ENCODE measurements around the gene MGP.

The MGP gene

DNA sequence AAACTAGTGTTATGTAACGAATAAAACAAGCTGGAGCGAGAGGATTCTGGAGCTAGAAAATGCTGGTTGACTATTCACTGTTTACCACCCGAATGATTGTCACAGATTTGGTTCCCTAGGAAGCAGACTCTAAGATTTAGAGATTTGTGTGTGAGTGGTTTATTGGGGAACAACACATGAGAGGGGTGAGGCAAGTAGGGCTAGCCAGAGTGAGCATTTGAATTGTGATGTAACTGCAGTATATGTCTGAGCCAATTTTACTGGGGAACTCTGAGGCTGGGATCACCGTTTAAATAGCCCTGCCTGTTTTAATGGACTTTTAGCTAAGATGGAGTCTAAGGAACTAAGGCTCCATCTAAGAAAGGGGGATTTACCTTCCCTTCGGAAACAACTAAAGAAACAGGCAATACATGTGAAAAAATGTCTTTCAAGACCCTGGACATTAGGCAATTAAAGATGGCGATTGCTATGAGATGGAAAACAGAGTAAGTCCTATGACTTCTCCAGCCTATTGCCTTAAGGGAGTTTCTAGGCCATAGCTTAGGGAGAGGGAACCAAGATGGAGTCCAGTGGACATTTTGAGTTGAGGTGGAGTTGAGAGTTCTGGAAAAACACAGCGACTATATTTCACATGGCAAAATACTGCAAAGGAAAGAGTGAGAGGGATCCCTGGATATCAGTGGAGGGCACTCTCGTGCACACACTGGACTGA, 6.3 kb downstream of the MGP start:
- no peak for FAIRE-seq
- TF ChIP-seq TAF1 (IDR thresholded peaks at IDR 0.05; ENCODE audit: borderline replicate concordance, low read depth, low read length) (no peak), POLR2AphosphoS5 (IDR thresholded peaks at IDR 0.05; ENCODE audit: low read depth, low read length) (no peak), POLR2A (IDR thresholded peaks at IDR 0.05; ENCODE audit: low read depth, low read length) (no peak)
- DNase-seq (ENCODE audit: insufficient read length), result no peak

GRCh38 chr12:14878488-14878887, 7.2 kb downstream of the MGP start:
- no peak for TF ChIP-seq TAF1 (IDR thresholded peaks at IDR 0.05; ENCODE audit: borderline replicate concordance, low read depth, low read length)
- no peak for TF ChIP-seq POLR2AphosphoS5 (IDR thresholded peaks at IDR 0.05; ENCODE audit: low read depth, low read length)
- TF ChIP-seq POLR2A (IDR thresholded peaks at IDR 0.05; ENCODE audit: low read depth, low read length), result no peak
- DNase-seq (ENCODE audit: insufficient read length) (no peak), FAIRE-seq (peak; percentile 9)

DNA sequence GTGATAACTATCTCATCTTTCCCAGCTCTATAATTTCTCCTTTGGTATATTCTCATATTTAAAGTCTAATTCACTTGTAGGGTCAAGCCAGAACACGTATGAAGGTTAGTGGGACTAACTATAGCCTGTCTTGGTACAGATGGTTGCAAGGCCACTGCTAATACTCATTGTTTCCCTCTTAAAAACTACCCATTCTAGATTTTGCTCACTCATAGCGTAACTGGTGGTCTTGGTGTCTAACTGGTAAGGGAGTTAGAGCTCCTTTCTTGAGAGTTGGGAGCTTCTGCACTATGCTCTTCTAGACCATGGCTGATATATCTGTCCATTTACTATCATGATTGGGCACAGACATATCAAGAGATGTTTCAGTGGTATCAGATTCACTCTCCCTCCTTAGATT, 8.8 kb downstream of the MGP start:
- no peak for DNase-seq (ENCODE audit: insufficient read length)
- peak; percentile 14 for FAIRE-seq
- no peak for TF ChIP-seq TAF1 (IDR thresholded peaks at IDR 0.05; ENCODE audit: borderline replicate concordance, low read depth, low read length)
- no peak for TF ChIP-seq POLR2A (IDR thresholded peaks at IDR 0.05; ENCODE audit: low read depth, low read length)
- TF ChIP-seq POLR2AphosphoS5 (IDR thresholded peaks at IDR 0.05; ENCODE audit: low read depth, low read length), result no peak

GRCh38 chr12:14874882-14875281, 10.8 kb downstream of the MGP start:
- no peak for TF ChIP-seq POLR2A (IDR thresholded peaks at IDR 0.05; ENCODE audit: low read depth, low read length)
- TF ChIP-seq TAF1 (IDR thresholded peaks at IDR 0.05; ENCODE audit: borderline replicate concordance, low read depth, low read length), result no peak
- TF ChIP-seq POLR2AphosphoS5 (IDR thresholded peaks at IDR 0.05; ENCODE audit: low read depth, low read length), result no peak
- no peak for FAIRE-seq

DNA sequence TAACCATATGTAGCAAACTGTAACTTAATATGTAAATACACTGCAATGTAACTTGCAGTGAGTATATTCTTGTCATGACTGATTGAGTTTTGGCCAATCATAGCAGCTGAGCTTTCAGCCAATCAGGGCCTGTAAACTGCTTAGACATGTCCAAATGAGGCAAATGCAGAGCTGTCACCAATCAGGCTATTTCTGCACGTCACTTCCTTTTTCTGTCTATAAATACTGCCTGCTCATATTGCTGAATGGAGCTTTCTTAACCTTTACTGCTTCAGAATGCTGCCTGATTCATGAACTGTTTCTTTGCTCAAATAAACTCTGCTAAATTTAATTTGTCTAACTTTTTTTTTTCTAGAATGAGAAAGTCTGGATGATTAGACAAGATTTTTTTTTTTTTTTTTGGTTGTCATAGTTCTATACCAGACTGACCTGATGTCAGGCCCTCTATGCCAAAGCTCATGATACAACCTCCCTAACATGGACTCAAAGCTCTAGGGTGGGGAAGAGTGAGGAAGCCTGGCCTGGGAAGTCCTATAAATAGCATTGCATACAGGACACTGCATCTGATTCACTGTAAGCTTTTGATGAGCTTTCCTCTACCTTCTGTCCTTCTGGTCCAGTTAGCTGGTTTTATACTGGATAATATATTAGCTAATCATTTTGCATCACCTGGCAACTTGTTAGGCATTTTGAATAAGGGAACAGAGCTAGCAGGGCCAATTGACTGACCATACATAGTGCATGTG, 12.0 kb downstream of the MGP start:
- DNase-seq (ENCODE audit: insufficient read length), result no peak
- TF ChIP-seq POLR2AphosphoS5 (IDR thresholded peaks at IDR 0.05; ENCODE audit: low read depth, low read length) (no peak), POLR2A (IDR thresholded peaks at IDR 0.05; ENCODE audit: low read depth, low read length) (no peak), TAF1 (IDR thresholded peaks at IDR 0.05; ENCODE audit: borderline replicate concordance, low read depth, low read length) (no peak)
- peak; percentile 9 for FAIRE-seq

More at GRCh38 chr12:14874882-14875281, 10.8 kb downstream of the MGP start:
- DNase-seq (ENCODE audit: insufficient read length), result no peak

- DNase-seq (ENCODE audit: insufficient read length) (no peak), FAIRE-seq (no peak)
- TF ChIP-seq POLR2AphosphoS5 (IDR thresholded peaks at IDR 0.05; ENCODE audit: low read depth, low read length) (no peak), TAF1 (IDR thresholded peaks at IDR 0.05; ENCODE audit: borderline replicate concordance, low read depth, low read length) (no peak), POLR2A (IDR thresholded peaks at IDR 0.05; ENCODE audit: low read depth, low read length) (no peak)
Observed at GRCh38 chr12:14871886-14872285, 13.8 kb downstream of the MGP start.

DNA sequence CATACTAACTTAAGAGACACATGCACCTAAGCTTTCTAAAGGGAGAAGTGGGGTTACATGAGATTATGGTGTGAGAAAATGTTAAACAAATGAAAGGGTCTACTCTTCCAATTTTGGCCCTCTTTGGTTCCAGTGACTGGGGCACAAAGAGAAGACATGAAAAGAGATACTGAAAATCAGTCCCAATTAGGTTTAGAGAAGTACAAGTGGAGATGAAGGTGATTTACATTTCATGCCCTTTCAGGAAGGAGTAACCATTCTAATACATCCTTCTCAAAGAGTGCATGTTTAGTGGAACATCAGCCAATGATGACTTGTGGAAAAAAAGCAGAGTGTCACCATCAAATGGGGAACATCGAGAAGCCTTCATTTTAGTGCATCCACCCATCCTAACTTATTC, 14.4 kb downstream of the MGP start:
- TF ChIP-seq POLR2A (IDR thresholded peaks at IDR 0.05; ENCODE audit: low read depth, low read length) (no peak), POLR2AphosphoS5 (IDR thresholded peaks at IDR 0.05; ENCODE audit: low read depth, low read length) (no peak), TAF1 (IDR thresholded peaks at IDR 0.05; ENCODE audit: borderline replicate concordance, low read depth, low read length) (no peak)
- DNase-seq (ENCODE audit: insufficient read length), result no peak
- FAIRE-seq, result peak; percentile 66

- DNase-seq (ENCODE audit: insufficient read length) (no peak), FAIRE-seq (no peak)
- TF ChIP-seq POLR2A (IDR thresholded peaks at IDR 0.05; ENCODE audit: low read depth, low read length) (no peak), POLR2AphosphoS5 (IDR thresholded peaks at IDR 0.05; ENCODE audit: low read depth, low read length) (no peak), TAF1 (IDR thresholded peaks at IDR 0.05; ENCODE audit: borderline replicate concordance, low read depth, low read length) (no peak)
Observed at GRCh38 chr12:14868916-14869506, 16.6 kb downstream of the MGP start.

GRCh38 chr12:14860490-14860889, 25.2 kb downstream of the MGP start:
- TF ChIP-seq POLR2AphosphoS5 (IDR thresholded peaks at IDR 0.05; ENCODE audit: low read depth, low read length) (no peak), POLR2A (IDR thresholded peaks at IDR 0.05; ENCODE audit: low read depth, low read length) (no peak), TAF1 (IDR thresholded peaks at IDR 0.05; ENCODE audit: borderline replicate concordance, low read depth, low read length) (no peak)
- DNase-seq (ENCODE audit: insufficient read length) (no peak), FAIRE-seq (no peak)

DNA sequence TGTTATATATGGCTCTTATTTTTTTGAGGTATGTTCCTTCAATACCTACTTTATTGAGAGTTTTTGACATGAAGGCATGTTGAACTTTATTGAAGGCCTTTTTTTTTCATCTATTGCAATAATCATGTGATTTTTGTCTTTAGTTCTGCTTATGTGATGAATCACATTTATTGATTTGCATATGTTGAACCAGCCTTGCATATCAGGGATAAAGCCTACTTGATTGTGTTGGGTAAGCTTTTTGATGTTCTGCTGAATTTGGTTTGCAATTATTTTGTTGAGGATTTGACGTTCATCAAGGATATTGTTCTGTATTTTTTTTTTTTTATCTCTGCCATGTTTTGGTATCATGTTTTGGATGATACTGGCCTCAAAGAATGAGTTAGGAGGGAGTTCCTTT, 27.1 kb downstream of the MGP start:
- no peak for FAIRE-seq
- DNase-seq (ENCODE audit: insufficient read length), result no peak
- TF ChIP-seq POLR2AphosphoS5 (IDR thresholded peaks at IDR 0.05; ENCODE audit: low read depth, low read length), result no peak
- TF ChIP-seq TAF1 (IDR thresholded peaks at IDR 0.05; ENCODE audit: borderline replicate concordance, low read depth, low read length), result no peak
- no peak for TF ChIP-seq POLR2A (IDR thresholded peaks at IDR 0.05; ENCODE audit: low read depth, low read length)

- TF ChIP-seq POLR2AphosphoS5 (IDR thresholded peaks at IDR 0.05; ENCODE audit: low read depth, low read length) (no peak), POLR2A (IDR thresholded peaks at IDR 0.05; ENCODE audit: low read depth, low read length) (no peak), TAF1 (IDR thresholded peaks at IDR 0.05; ENCODE audit: borderline replicate concordance, low read depth, low read length) (no peak)
- DNase-seq (ENCODE audit: insufficient read length) (no peak), FAIRE-seq (no peak)
Observed at GRCh38 chr12:14854586-14855183, 31.0 kb downstream of the MGP start.

All from GM12892 (cell line).